Subcutaneous adipose tissue (tissue), 4 donors: ENCODE results near the gene MBOAT7. TPM values are rescaled to one million over a fixed set of nuclear protein-coding genes. Genes with fewer than 3 reads are reported as not detected.

ENCODE experiments used
- total RNA-seq, 4 donors: library from RNA; depleted of rRNA; stranded (reverse); fragments of >200 nt; gene quantifications; one replicate each; pipeline ENCODE4 v1.1.0, GENCODE V29; 2016
- TF ChIP-seq, protein P1 (sequence below): fragments of 450-650 bp; IDR thresholded peaks from one replicate; pipeline ENCODE4 v1.5.1; 2016; ENCODE audit warnings: low read depth, mild to moderate bottlenecking, control low read depth, antibody characterized with exemption, moderate library complexity

MBOAT7 gene
- total RNA-seq, 4 donors from 2014 or later = 8.8 to 36.7 (median 21.2) TPM

DNA sequence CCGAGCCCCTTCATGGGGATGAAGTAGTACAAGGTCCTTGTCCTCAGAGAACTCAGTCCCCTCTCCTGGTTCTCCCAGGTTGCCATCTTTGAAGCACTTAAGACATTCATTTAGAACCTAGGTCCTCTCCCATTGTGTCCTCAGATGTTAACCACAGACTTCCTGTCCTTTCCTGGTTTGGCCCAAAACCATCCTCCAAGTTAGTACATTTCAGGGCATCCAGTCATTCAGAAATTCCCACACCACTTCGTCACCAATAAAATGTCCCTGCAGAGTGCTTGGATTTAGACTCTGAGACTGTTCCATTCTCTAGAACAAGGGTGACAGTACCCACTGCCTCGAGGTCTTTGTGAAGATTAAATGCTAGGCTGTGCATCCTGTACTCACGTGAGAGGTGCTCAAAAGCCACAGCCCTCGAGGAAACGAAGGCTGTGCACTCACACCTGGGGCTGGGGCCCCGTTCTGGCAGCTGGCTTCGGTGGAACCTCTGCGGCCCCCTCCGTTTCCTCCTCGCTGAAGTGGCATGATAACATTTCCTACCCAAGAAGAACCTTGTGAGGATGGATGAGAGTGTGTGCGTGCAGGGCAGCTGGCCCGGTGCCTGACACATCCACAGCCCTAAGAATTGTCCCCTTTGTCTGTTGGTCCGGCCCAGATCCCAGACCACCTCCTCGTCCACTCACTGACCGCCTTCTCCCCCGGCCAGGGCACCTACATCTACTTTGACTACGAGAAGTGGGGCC lies 34.6 kb downstream of the MBOAT7 start:
- TF ChIP-seq, protein P1, sequence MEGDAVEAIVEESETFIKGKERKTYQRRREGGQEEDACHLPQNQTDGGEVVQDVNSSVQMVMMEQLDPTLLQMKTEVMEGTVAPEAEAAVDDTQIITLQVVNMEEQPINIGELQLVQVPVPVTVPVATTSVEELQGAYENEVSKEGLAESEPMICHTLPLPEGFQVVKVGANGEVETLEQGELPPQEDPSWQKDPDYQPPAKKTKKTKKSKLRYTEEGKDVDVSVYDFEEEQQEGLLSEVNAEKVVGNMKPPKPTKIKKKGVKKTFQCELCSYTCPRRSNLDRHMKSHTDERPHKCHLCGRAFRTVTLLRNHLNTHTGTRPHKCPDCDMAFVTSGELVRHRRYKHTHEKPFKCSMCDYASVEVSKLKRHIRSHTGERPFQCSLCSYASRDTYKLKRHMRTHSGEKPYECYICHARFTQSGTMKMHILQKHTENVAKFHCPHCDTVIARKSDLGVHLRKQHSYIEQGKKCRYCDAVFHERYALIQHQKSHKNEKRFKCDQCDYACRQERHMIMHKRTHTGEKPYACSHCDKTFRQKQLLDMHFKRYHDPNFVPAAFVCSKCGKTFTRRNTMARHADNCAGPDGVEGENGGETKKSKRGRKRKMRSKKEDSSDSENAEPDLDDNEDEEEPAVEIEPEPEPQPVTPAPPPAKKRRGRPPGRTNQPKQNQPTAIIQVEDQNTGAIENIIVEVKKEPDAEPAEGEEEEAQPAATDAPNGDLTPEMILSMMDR = no peak

DNA sequence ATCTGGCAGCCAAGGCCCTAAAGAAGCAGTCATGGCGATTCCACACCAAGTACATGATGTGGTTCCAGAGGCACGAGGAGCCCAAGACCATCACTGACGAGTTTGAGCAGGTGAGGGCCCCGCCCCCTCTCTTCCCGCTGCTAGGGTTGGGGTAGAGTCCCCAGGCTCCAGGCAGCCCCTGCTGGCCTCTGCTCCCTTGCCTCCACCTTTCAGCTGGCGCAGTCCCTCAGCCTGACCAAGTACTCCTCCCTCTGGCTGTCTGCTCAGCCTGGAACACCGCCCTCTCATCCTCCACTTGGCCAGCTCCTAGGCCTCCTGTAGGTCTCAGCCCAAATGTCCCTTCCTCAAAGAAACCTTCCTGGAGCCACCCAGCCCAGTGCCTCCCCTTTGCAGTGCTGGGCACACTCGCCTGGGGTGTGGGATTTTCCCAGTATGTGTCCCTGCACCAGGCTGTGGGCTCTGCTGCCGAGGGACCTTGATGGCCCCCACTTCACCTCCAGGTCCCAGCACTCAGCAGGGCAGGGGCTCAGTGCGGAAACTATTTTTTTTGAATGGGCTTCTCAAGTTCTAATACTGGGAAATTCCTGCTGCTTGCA lies 35.6 kb downstream of the MBOAT7 start:
- TF ChIP-seq, protein P1 = no peak

DNA sequence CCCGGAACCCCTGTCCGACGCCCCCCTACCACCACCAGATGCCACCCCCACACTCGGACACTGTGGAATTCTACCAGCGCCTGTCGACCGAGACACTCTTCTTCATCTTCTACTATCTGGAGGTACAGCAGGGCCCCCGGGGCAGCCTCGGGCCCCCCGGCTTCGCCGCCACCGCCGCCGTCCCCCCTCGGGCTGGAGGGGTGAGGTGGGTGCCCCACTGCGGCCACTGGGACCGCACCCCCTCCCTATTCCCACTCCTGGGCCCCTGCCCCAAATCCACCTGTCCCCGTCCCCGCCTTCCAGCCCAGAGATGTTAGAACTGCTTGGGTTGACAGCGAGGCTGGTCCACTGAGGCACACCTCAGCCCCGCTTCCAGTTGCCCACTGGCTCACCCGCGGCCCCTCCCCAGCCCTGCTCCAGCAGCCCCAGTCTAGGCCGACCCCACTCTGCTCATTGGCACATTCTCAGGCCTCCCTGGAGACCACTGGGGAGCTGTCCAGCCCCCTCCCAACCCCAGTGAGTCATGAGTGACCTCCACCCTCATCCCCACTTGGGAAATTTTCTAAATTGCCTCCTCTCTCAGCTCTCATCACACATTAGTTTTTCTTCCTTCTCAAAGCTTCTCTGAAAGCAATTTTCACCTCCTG lies 36.4 kb downstream of the MBOAT7 start:
- TF ChIP-seq, protein P1 = no peak

DNA sequence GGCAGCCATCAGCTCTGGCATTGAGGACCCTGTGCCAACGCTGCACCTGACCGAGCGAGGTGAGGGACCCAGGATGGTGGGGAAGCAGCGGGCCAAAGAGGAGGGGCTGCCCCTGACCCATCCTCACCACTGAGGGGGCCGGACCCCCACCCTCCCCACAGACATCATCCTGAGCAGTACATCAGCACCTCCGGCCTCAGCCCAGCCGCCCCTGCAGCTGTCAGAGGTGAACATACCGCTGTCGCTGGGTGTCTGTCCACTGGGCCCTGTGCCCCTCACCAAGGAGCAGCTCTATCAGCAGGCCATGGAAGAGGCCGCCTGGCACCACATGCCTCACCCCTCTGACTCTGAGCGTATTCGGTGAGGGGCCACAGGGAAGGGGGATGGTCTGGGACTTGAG lies 37.1 kb downstream of the MBOAT7 start:
- TF ChIP-seq, protein P1 = no peak

DNA sequence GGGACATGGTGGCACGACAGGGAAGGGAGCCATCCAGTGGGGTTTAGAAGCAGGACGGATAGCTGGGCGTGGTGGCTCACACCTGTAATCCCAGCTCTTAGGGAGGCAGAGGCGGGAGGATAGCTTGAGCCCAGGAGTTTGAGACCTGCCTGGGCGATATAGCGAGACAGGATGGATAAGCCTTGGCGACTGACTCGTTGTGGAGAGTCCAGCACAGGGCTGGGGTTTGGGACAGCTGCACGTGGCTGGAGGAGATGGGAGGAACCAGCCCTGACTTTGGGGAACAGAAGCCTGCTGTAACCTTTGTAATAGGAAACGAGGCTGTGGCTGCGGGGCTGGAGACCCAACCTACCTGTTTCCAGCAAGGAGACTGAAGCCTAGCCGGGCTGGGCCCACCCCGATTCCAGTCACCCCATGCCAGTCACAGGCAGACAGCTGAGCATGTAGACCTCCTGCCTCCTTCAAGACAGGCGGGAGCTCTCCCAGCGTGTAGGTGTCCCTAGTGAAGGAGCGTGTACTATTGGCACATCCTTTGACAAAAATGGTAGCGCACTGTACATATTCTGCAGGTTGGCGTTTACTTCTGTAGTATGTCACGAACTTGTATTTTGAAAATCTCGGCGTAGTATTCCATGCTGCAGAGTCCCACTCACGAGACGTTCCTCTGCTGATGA lies 37.9 kb downstream of the MBOAT7 start:
- TF ChIP-seq, protein P1 = no peak

DNA sequence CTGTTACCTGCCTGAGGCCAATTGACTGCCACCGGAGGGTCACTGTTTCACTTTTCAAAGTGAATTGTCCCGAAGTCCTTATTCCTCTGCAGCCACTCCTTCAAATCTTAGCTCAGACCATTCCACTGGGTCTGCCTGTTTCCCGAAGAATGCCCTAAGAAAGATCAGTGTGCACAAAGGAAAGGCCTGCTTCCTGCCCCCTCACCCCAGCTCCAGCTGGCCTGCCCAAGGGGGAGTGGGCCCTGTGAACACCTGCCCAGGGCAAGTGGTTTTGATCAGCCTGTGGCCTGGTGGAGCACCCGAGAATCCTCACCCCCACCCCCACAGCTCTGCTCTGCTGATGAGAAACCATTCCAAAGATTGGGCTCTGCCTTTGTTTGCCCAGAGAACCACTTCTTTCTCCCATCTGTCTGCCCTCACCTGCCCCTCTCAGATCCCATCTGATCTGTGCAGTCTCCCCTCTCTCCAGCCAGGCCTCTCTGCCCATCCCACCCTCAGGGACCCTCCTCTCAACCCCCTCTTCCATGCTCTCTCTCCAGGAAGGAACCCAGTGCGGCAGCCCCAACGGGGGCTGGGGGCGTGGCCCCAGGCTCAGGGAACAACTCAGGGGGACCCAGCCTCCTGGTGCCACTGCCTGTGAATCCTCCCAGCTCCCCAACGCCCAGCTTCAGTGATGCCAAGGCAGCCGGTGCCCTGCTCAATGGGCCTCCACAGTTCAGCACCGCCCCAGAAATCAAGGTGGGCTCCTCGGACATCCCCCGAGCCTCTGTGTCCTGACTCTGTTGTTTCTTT lies 40.2 kb downstream of the MBOAT7 start:
- TF ChIP-seq, protein P1 = no peak
